Lung (tissue), 12 donors: Measurements from ENCODE around the gene ZNF212. TPM values are rescaled to one million over a fixed set of nuclear protein-coding genes. Genes with fewer than 3 reads are reported as not detected.

Experiments used
- ATAC-seq: fragments of 200-7000 bp; cut with Tn5 transposase; one replicate; pipeline ENCODE4 v1.9.1; 2020; ENCODE audit warnings: moderate number of reproducible peaks; ENCODE audit not compliant: insufficient read depth, low FRiP score
- DNase-seq, 3 donors: peaks; one replicate each; pipeline ENCODE4 v3.0.0-alpha.2; 2013 to 2017
- H3K27ac ChIP-seq, 2 donors: one replicate each; pipeline ENCODE4 v1.5.1; 2013; ENCODE audit warnings: mild to moderate bottlenecking in 2 of 2, moderate library complexity in 2 of 2, control low read depth in 1 of 2, inconsistent platforms in 1 of 2, low read depth in 1 of 2, low read length in 1 of 2
- H3K27me3 ChIP-seq, 3 donors: one replicate each; pipeline ENCODE4 v1.5.1; 2013; ENCODE audit warnings: low read length in 2 of 3; ENCODE audit not compliant: control insufficient read depth in 3 of 3, insufficient read depth in 3 of 3
- H3K36me3 ChIP-seq, 4 donors: one replicate each; pipeline ENCODE4 v1.5.1; 2013; ENCODE audit warnings: low read length in 4 of 4, mild to moderate bottlenecking in 1 of 4, moderate library complexity in 1 of 4; ENCODE audit not compliant: control insufficient read depth in 4 of 4, insufficient read depth in 4 of 4
- H3K4me1 ChIP-seq, 5 donors: one replicate each; pipeline ENCODE4 v1.5.1; 2013; ENCODE audit warnings: low read length in 5 of 5, mild to moderate bottlenecking in 2 of 5, moderate library complexity in 1 of 5; ENCODE audit not compliant: control insufficient read depth in 5 of 5, insufficient read depth in 5 of 5
- H3K4me3 ChIP-seq: one replicate; pipeline ENCODE4 v1.5.1; 2013; ENCODE audit warnings: mild to moderate bottlenecking, control low read depth, moderate library complexity
- H3K9ac ChIP-seq, 2 donors: one replicate each; pipeline ENCODE4 v1.5.1; 2013; ENCODE audit warnings: low read length in 2 of 2, control low read depth in 1 of 2; ENCODE audit not compliant: insufficient read depth in 1 of 2
- H3K9me3 ChIP-seq, 4 donors: one replicate each; pipeline ENCODE4 v1.5.1; 2013; ENCODE audit warnings: low read length in 3 of 4, mild to moderate bottlenecking in 1 of 4, moderate library complexity in 1 of 4; ENCODE audit not compliant: control insufficient read depth in 4 of 4, insufficient read depth in 3 of 4
- WGBS, 2 donors: extraction: QIAGEN DNeasy Blood & Tissue Kit; methylation state at CpG; one replicate each; pipeline ENCODE4 v1.1.7; 2013; 5-methylcytosine and 5-hydroxymethylcytosine counted together
- polyA plus RNA-seq, 2 donors: library from polyadenylated mRNA; stranded (reverse); fragments of 200-250 nt; gene quantifications; one replicate each; pipeline ENCODE4 v1.2.1, GENCODE V29; 2013
- total RNA-seq, 2 donors: library from RNA; depleted of rRNA in 1 of 2; stranded (reverse); fragments of >200 nt in 1 of 2; gene quantifications; one replicate each; pipeline ENCODE4 v1.2.1, GENCODE V29; 2014 to 2021
- TF ChIP-seq, protein P1 (sequence below): IDR thresholded peaks from 2 replicates; pipeline ENCODE4 v1.5.1; 2012; ENCODE audit warnings: mild to moderate bottlenecking; ENCODE audit errors: control extremely low read depth, extremely low read depth
- donor health status: control.
- donor health status: control.
- donor health status: Bipolar disorder and iron deficiency.
- donor health status: healthy.
- donor health status: DM: yes; HTN: yes; CAD: no.

The ZNF212 gene
- total and polyA plus RNA-seq, 4 donors, result 5.7 to 10.2 (median 8.5) TPM

DNA sequence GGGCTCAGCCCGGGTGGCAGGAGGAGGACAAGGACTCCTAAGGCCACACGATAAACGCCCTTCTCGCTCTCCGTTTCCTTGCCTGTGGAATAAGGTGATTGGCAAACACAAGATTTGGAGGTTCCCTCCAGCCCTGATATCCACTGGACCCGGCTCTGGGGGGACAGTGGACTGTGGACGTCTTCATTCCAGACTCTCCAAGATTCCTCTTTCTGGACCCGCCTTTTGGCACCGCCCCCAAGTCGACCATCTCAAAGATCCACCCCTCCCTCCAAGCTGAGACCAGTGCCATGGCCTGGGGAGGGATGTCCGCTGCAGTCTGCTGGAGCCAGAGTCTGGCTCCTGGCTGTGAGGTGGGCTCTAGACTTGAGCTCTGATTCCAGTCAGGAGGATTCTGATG, 46.2 kb downstream of the ZNF212 start:
- TF ChIP-seq, protein P1, sequence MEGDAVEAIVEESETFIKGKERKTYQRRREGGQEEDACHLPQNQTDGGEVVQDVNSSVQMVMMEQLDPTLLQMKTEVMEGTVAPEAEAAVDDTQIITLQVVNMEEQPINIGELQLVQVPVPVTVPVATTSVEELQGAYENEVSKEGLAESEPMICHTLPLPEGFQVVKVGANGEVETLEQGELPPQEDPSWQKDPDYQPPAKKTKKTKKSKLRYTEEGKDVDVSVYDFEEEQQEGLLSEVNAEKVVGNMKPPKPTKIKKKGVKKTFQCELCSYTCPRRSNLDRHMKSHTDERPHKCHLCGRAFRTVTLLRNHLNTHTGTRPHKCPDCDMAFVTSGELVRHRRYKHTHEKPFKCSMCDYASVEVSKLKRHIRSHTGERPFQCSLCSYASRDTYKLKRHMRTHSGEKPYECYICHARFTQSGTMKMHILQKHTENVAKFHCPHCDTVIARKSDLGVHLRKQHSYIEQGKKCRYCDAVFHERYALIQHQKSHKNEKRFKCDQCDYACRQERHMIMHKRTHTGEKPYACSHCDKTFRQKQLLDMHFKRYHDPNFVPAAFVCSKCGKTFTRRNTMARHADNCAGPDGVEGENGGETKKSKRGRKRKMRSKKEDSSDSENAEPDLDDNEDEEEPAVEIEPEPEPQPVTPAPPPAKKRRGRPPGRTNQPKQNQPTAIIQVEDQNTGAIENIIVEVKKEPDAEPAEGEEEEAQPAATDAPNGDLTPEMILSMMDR, result no peak
- ATAC-seq (no peak), DNase-seq (peak; percentile 39 to 46 (median 40))
- Histone ChIP-seq H3K36me3 (peaks cover 0 to 18% (median 0%) of the 10 kb centered on the region in 4 donors), H3K4me1 (peaks cover 0 to 10% (median 3%) of the 10 kb centered on the region in 5 donors), H3K9me3 (no peaks in the 10 kb centered on the region), H3K9ac (peak overlapping the region in 1 of 2 donors; percentile 81), H3K4me3 (peak overlapping the region; percentile 59), H3K27ac (peak overlapping the region in 1 of 2 donors; percentile 11), H3K27me3 (no peaks in the 10 kb centered on the region)
- 8% methylated on average over 11 of the region's 11 CpGs for WGBS, 2 donors

DNA sequence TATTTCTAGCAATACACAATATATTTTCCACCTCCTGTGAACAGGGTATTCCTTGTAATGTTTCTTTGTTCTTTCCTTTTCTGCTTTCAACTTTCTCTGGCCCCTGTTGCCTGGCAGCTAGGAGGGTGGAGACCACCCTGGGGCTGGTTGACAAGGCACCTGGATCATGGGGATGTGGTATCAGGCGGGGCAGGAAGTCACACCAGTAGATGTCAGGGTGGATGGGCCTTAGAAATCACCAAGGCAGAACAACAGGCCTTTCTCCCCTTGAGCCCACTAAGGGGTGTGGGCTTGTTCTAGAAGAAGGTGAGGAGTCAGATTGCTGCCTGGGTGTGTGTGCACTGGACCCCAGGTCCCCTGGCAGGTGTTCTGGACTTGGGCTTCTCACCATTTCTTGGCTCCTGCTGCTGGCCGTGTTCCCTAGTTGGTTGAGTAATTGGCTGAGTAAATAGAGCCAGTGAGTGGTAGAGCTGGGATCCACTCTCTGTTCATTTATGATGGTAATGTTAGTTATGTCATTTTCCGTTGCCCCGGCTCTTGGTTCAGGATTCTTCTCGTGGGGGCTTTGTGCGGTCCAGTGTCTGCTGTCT, 47.5 kb downstream of the ZNF212 start:
- 82 to 89% methylated on average over 6 of the region's 6 CpGs for WGBS, 2 donors
- Histone ChIP-seq H3K27ac (no peak overlapping the region), H3K36me3 (peaks cover 0 to 6% (median 0%) of the 10 kb centered on the region in 4 donors), H3K4me1 (peaks cover 0 to 10% (median 3%) of the 10 kb centered on the region in 5 donors), H3K4me3 (no peak overlapping the region), H3K27me3 (no peaks in the 10 kb centered on the region), H3K9ac (no peak overlapping the region), H3K9me3 (no peaks in the 10 kb centered on the region)
- TF ChIP-seq, protein P1, result no peak
- DNase-seq, result no peak
- no peak for ATAC-seq

DNA sequence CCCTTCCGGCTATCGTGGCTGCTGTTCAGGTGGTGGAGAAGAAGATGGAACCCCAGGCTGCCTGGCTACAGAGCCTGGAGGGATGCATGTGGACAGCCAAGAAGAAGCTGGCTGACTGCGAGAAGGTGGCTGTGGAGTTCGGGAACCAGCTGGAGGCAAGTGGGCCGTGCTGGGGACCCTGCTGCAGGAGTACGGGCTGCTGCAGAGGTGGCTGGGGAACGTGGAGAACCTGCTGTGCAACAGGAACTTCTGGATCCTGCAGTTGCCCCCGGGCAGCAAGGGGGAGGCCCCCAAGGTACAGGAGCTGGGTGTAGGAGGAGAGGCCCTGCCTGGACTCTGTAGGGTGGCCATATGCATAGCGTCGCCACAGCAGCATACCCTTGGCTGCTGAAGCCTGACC, 48.2 kb downstream of the ZNF212 start:
- Histone ChIP-seq H3K36me3 (peaks cover 0 to 5% (median 0%) of the 10 kb centered on the region in 4 donors), H3K27me3 (no peaks in the 10 kb centered on the region), H3K4me3 (no peak overlapping the region), H3K4me1 (peaks cover 0 to 10% (median 3%) of the 10 kb centered on the region in 5 donors), H3K9me3 (no peaks in the 10 kb centered on the region), H3K9ac (no peak overlapping the region), H3K27ac (no peak overlapping the region)
- DNase-seq (no peak), ATAC-seq (no peak)
- WGBS, 2 donors, result 94 to 95% methylated on average over 10 of the region's 10 CpGs
- TF ChIP-seq, protein P1, result no peak

DNA sequence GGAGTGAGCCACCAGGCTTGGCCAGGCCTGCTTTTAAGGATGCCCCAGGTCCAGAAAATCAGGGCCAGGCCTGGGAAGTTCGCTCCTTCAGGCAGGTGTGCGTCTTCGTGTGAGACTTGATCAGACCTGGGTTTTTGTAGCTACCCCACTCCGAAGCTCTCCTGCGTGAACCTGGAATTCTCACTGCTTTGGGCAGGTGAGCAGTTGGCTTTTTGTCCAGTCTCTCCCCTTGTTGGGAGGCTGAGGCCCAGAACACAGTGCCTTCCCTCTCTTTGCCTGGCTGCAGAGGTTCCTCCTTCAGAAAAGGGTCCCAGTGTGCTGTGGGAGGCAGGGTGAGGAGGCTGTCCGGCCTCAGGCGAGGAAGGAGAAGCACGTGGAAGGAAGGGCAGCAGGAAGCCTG, 49.8 kb downstream of the ZNF212 start:
- Histone ChIP-seq H3K4me1 (peaks cover 0 to 10% (median 3%) of the 10 kb centered on the region in 5 donors), H3K9me3 (no peaks in the 10 kb centered on the region), H3K36me3 (peaks cover 0 to 7% (median 2%) of the 10 kb centered on the region in 4 donors), H3K4me3 (no peak overlapping the region), H3K9ac (no peak overlapping the region), H3K27ac (no peak overlapping the region), H3K27me3 (no peaks in the 10 kb centered on the region)
- 95 to 97% methylated on average over 8 of the region's 8 CpGs for WGBS, 2 donors
- DNase-seq, result no peak
- ATAC-seq, result no peak
- TF ChIP-seq, protein P1, result no peak
